GM23338 (cell line): ENCODE results near the gene NADK. TPM values are rescaled to one million over a fixed set of nuclear protein-coding genes. Genes with fewer than 3 reads are reported as not detected.

Experiments used
- ATAC-seq: fragments of 200-7000 bp; cut with Tn5 transposase; 3 replicates; pipeline ENCODE4 v1.9.1; 2020
- DNase-seq: peaks from one replicate; pipeline ENCODE4 v3.0.0-alpha.2; 2015; ENCODE audit warnings: low spot score
- H2AFZ ChIP-seq: fragments of 200-600 bp; sonication (generic); 2 replicates; pipeline ENCODE4 v1.8.0; 2016; ENCODE audit warnings: antibody characterized with exemption, mild to moderate bottlenecking, moderate library complexity
- H3F3A ChIP-seq: fragments of 200-600 bp; sonication (generic); replicated peaks from 2 replicates; pipeline ENCODE4 v1.8.0; 2017; ENCODE audit warnings: antibody characterized with exemption, mixed run types, low read depth
- H3K27ac ChIP-seq: fragments of 200-600 bp; sonication (generic); 2 replicates; pipeline ENCODE4 v1.6.1; 2016; ENCODE audit warnings: low read depth
- H3K27me3 ChIP-seq: fragments of 200-600 bp; sonication (generic); 2 replicates; pipeline ENCODE4 v1.8.0; 2016; ENCODE audit warnings: mild to moderate bottlenecking, mixed run types, moderate library complexity; ENCODE audit not compliant: insufficient read depth
- H3K36me3 ChIP-seq: fragments of 200-600 bp; sonication (generic); 2 replicates; pipeline ENCODE4 v1.8.0; 2016; ENCODE audit warnings: mild to moderate bottlenecking; ENCODE audit not compliant: insufficient read depth
- H3K4me1 ChIP-seq: fragments of 200-600 bp; sonication (generic); 2 replicates; pipeline ENCODE4 v1.8.0; 2016; ENCODE audit warnings: mild to moderate bottlenecking, moderate library complexity; ENCODE audit not compliant: insufficient read depth
- H3K4me2 ChIP-seq: fragments of 200-600 bp; sonication (generic); 2 replicates; pipeline ENCODE4 v1.7.1; 2017; ENCODE audit warnings: mixed run types
- H3K4me3 ChIP-seq: fragments of 200-600 bp; sonication (generic); 2 replicates; pipeline ENCODE4 v1.6.1; 2016; ENCODE audit warnings: mixed run types
- H3K79me2 ChIP-seq: fragments of 200-600 bp; sonication (generic); replicated peaks from 2 replicates; pipeline ENCODE4 v1.8.0; 2017; ENCODE audit warnings: mild to moderate bottlenecking; ENCODE audit not compliant: insufficient read depth
- H3K9me2 ChIP-seq: fragments of 200-600 bp; sonication (generic); 2 replicates; pipeline ENCODE4 v1.8.0; 2017; ENCODE audit not compliant: insufficient read depth
- H4K20me1 ChIP-seq: fragments of 200-600 bp; sonication (generic); replicated peaks from 2 replicates; pipeline ENCODE4 v1.8.0; 2017; ENCODE audit warnings: mild to moderate bottlenecking; ENCODE audit not compliant: insufficient read depth
- H3K27ac Mint-ChIP-seq: 2 replicates; pipeline ENCODE4 v1.8.0; 2020; ENCODE audit warnings: inconsistent platforms, mild to moderate bottlenecking, moderate library complexity, mixed read lengths
- H3K27me3 Mint-ChIP-seq: 3 replicates; pipeline ENCODE4 v1.8.0; 2022; ENCODE audit warnings: low read depth, mild to moderate bottlenecking, moderate library complexity, mixed read lengths, inconsistent platforms; ENCODE audit not compliant: insufficient read depth, poor library complexity
- H3K36me3 Mint-ChIP-seq: 3 replicates; pipeline ENCODE4 v1.8.0; 2021; ENCODE audit warnings: low read depth, mild to moderate bottlenecking, inconsistent platforms, moderate library complexity, mixed read lengths
- H3K4me1 Mint-ChIP-seq: 3 replicates; pipeline ENCODE4 v1.8.0; 2020; ENCODE audit warnings: mild to moderate bottlenecking, inconsistent platforms, mixed read lengths
- H3K4me3 Mint-ChIP-seq: 3 replicates; pipeline ENCODE4 v1.8.0; 2021; ENCODE audit warnings: moderate library complexity, mild to moderate bottlenecking, inconsistent platforms, mixed read lengths
- H3K9me3 Mint-ChIP-seq: 3 replicates; pipeline ENCODE4 v1.8.0; 2020; ENCODE audit warnings: moderate library complexity, mild to moderate bottlenecking, inconsistent platforms, mixed read lengths
- CTCF ChIP-seq, 2 experiments: fragments of 200-600 bp in 1 of 2; sonication (generic) in 1 of 2; conservative IDR thresholded peaks; 2 replicates each; pipeline versions ENCODE4 v1.5.1 to v1.6.1; 2016 to 2017; ENCODE audit warnings: antibody characterized with exemption in 2 of 2, low read depth in 2 of 2, mild to moderate bottlenecking in 2 of 2, moderate library complexity in 1 of 2
- EZH2 ChIP-seq: fragments of 200-600 bp; sonication (generic); IDR thresholded peaks from one replicate; pipeline ENCODE4 v1.8.0; 2017; ENCODE audit warnings: antibody characterized with exemption, mild to moderate bottlenecking, low read depth; ENCODE audit not compliant: unreplicated experiment
- EZH2phosphoT487 ChIP-seq: fragments of 200-600 bp; sonication (generic); IDR thresholded peaks from one replicate; pipeline ENCODE4 v1.8.1; 2018; ENCODE audit warnings: antibody characterized with exemption; ENCODE audit not compliant: unreplicated experiment
- JUNB ChIP-seq: IDR thresholded peaks from one replicate; pipeline ENCODE4 v1.6.1; 2016; ENCODE audit warnings: antibody characterized with exemption; ENCODE audit not compliant: unreplicated experiment
- NANOG ChIP-seq: IDR thresholded peaks from 2 replicates; pipeline ENCODE4 v1.6.1; 2016; ENCODE audit warnings: antibody characterized with exemption, borderline replicate concordance
- POLR2AphosphoS5 ChIP-seq: IDR thresholded peaks from 2 replicates; pipeline ENCODE4 v1.6.1; 2016; ENCODE audit warnings: antibody characterized with exemption, low read depth
- STAT1 ChIP-seq: IDR thresholded peaks from one replicate; pipeline ENCODE4 v1.6.1; 2016; ENCODE audit warnings: antibody characterized with exemption; ENCODE audit not compliant: unreplicated experiment
- ZNF114 ChIP-seq: fragments of 250-450 bp; sonication (Bioruptor Pico); IDR thresholded peaks from 2 replicates; pipeline ENCODE4 v1.5.0; 2020; ENCODE audit warnings: mild to moderate bottlenecking, moderate library complexity
- ZNF331 ChIP-seq: fragments of 250-450 bp; sonication (Bioruptor Pico); IDR thresholded peaks from 2 replicates; pipeline ENCODE4 v1.5.0; 2020; ENCODE audit warnings: low read depth, mild to moderate bottlenecking, moderate library complexity
- ZNF462 ChIP-seq: fragments of 250-450 bp; sonication (Bioruptor Pico); IDR thresholded peaks from 2 replicates; pipeline ENCODE4 v1.5.0; 2020; ENCODE audit warnings: mild to moderate bottlenecking, moderate library complexity
- polyA plus RNA-seq: library from polyadenylated mRNA; unstranded; fragments of >200 nt; fragmentation: Nextera tagmentation; extraction: Ambion mirVana; gene quantifications from 2 replicates; pipeline ENCODE4 v1.2.1, GENCODE V29; 2016
- total RNA-seq: library from RNA; depleted of rRNA; stranded (reverse); fragments of >200 nt; shearing (Covaris generic); gene quantifications from 2 replicates; pipeline ENCODE4 v1.2.3, GENCODE V29; 2014
- TF ChIP-seq, protein P1 (sequence below): IDR thresholded peaks from 2 replicates; pipeline ENCODE4 v1.6.1; 2016; ENCODE audit warnings: antibody characterized with exemption

Gene NADK
- total and polyA plus RNA-seq, 2 experiments from 2014 or later, result 45.3 to 73.2 TPM

- no peak overlapping the region for H3K27ac Mint-ChIP-seq
- Histone ChIP-seq H3K36me3 (peaks cover 39% of the 10 kb centered on the region), H4K20me1 (peaks cover 27% of the 10 kb centered on the region), H3K4me2 (no peak overlapping the region), H3K27ac (no peak overlapping the region), H3K79me2 (peaks cover 37% of the 10 kb centered on the region), H3F3A (peaks cover 38% of the 10 kb centered on the region; the same call in 1 of the 2 replicates), H2AFZ (no peak overlapping the region), H3K4me1 (no peaks in the 10 kb centered on the region), H3K4me3 (no peak overlapping the region), H3K9me2 (no peaks in the 10 kb centered on the region), H3K27me3 (no peaks in the 10 kb centered on the region)
- ATAC-seq (peak; percentile 67), DNase-seq (peak; percentile 45)
- H3K4me3 Mint-ChIP-seq, result no peak overlapping the region
- H3K4me1 Mint-ChIP-seq, result peaks cover 2% of the 10 kb centered on the region; the same call in 2 of the 3 replicates
- H3K9me3 Mint-ChIP-seq, result no peaks in the 10 kb centered on the region
- peaks cover 84% of the 10 kb centered on the region for H3K36me3 Mint-ChIP-seq
- TF ChIP-seq EZH2, result no peak
- peak; percentile 6 to 55; a peak in 3 of 4 replicates for TF ChIP-seq CTCF (conservative IDR thresholded peaks at IDR 0.05; ENCODE audit: low read depth in 2 of 2)
- H3K27me3 Mint-ChIP-seq, result peaks cover 3% of the 10 kb centered on the region
These were observed 16.7 kb upstream of the NADK start for GRCh38 chr1:1794999-1795398.

DNA sequence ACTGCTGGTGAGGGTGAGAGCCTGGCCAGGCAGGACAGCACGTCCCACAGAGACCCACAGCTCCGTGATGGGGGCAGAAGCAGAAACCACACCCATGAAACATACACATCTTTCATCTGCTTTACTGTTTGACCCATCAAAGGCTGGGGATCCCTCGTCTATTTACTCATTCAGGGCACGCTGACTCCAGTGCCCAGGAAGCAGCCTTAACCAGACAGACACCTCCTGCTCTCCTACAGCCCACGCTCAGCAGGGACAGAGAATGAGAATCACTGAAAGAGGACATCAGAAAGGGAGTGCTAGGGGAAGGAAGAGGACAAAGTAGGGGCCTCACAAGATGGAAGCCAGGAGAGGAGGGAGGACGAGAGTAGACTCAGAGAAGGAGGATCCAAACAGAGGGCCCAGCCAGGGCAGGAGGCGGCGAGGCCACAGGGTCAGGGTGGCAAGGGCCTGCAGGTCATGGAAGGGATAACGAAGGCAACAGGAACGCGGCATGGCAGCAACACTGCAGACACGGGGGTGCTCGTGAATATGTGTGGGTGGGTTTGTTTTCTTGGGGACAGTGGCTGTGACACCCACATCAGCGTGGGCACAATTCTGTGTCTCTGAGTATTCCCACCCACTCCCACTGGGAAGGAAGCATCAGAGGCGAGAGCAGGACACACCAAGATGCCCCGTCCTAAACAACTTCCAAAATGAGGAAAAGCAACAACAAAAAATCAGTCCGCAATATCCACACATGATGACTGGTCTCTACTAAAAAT lies 15.4 kb upstream of the NADK start:
- Histone ChIP-seq H3K36me3 (peaks cover 46% of the 10 kb centered on the region), H2AFZ (no peak overlapping the region), H4K20me1 (peaks cover 23% of the 10 kb centered on the region), H3K27me3 (no peaks in the 10 kb centered on the region), H3K27ac (peak overlapping the region; percentile 32; the same call in 1 of the 2 replicates), H3K9me2 (no peaks in the 10 kb centered on the region), H3K79me2 (peaks cover 29% of the 10 kb centered on the region; the same call in 1 of the 2 replicates), H3K4me1 (no peaks in the 10 kb centered on the region), H3K4me2 (no peak overlapping the region), H3K4me3 (no peak overlapping the region), H3F3A (peaks cover 35% of the 10 kb centered on the region)
- Mint-ChIP-seq H3K4me3 (no peak overlapping the region), H3K27ac (no peak overlapping the region; the same call in none of the 2 replicates), H3K9me3 (no peaks in the 10 kb centered on the region), H3K36me3 (peaks cover 90% of the 10 kb centered on the region), H3K4me1 (peaks cover 6% of the 10 kb centered on the region; the same call in 2 of the 3 replicates), H3K27me3 (peaks cover 8% of the 10 kb centered on the region)
- no peak for ATAC-seq
- DNase-seq, result no peak
- TF ChIP-seq NANOG (no peak), ZNF462 (CRISPR knock-in tag) (no peak), EZH2phosphoT487 (no peak), STAT1 (no peak), ZNF114 (CRISPR knock-in tag) (no peak), ZNF331 (CRISPR knock-in tag) (no peak), JUNB (no peak), POLR2AphosphoS5 (no peak)
- TF ChIP-seq, protein P1, sequence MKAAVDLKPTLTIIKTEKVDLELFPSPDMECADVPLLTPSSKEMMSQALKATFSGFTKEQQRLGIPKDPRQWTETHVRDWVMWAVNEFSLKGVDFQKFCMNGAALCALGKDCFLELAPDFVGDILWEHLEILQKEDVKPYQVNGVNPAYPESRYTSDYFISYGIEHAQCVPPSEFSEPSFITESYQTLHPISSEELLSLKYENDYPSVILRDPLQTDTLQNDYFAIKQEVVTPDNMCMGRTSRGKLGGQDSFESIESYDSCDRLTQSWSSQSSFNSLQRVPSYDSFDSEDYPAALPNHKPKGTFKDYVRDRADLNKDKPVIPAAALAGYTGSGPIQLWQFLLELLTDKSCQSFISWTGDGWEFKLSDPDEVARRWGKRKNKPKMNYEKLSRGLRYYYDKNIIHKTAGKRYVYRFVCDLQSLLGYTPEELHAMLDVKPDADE, result no peak
